NCI-H526 treated with DMSO at 0.1 percent for 48 hours (cell line): Measurements from ENCODE around the gene DPEP1.
"Not testable (repeated sequence)": the region's sequence is repeated elsewhere in the genome, so short reads cannot be mapped to it uniquely, and the experiment has no call there.

Experiments
- DNase-seq: peaks from one replicate; lab custom pipeline; 2025; lab: John Stamatoyannopoulos, UW

The DPEP1 gene

GRCh38 chr16:89577055-89577759 lies 36.2 kb upstream of the DPEP1 start:
- DNase-seq, result no peak

- DNase-seq, result no peak
Measured at GRCh38 chr16:89579351-89579750, 34.1 kb upstream of the DPEP1 start.

GRCh38 chr16:89581045-89581695 lies 32.3 kb upstream of the DPEP1 start:
- no peak for DNase-seq

- no peak for DNase-seq
Measured at GRCh38 chr16:89581861-89582563, 31.4 kb upstream of the DPEP1 start.

- no peak for DNase-seq
Measured at GRCh38 chr16:89582614-89583196, 30.7 kb upstream of the DPEP1 start.

GRCh38 chr16:89583197-89583894 lies 30.1 kb upstream of the DPEP1 start:
- DNase-seq, result no peak

GRCh38 chr16:89583895-89584644 lies 29.4 kb upstream of the DPEP1 start:
- DNase-seq, result no peak

- no peak for DNase-seq
Measured at GRCh38 chr16:89584768-89585549, 28.5 kb upstream of the DPEP1 start.

GRCh38 chr16:89586218-89586617 lies 27.2 kb upstream of the DPEP1 start:
- DNase-seq, result no peak

- no peak for DNase-seq
Measured at GRCh38 chr16:89586853-89587252, 26.6 kb upstream of the DPEP1 start.

GRCh38 chr16:89587676-89588075 lies 25.8 kb upstream of the DPEP1 start:
- DNase-seq, result not testable (repeated sequence)

GRCh38 chr16:89588413-89589109 lies 24.9 kb upstream of the DPEP1 start:
- no peak for DNase-seq

GRCh38 chr16:89589241-89589926 lies 24.1 kb upstream of the DPEP1 start:
- DNase-seq, result no peak

- DNase-seq, result no peak
Measured at GRCh38 chr16:89593841-89594240, 19.6 kb upstream of the DPEP1 start.

GRCh38 chr16:89595330-89596060 lies 17.9 kb upstream of the DPEP1 start:
- no peak for DNase-seq

GRCh38 chr16:89596061-89596689 lies 17.3 kb upstream of the DPEP1 start:
- DNase-seq, result no peak

GRCh38 chr16:89596957-89597649 lies 16.3 kb upstream of the DPEP1 start:
- no peak for DNase-seq

GRCh38 chr16:89598199-89598598 lies 15.2 kb upstream of the DPEP1 start:
- DNase-seq, result no peak
